Transverse colon (tissue), 4 donors: ENCODE measurements around the gene KCNK17. TPM values are rescaled to one million over a fixed set of nuclear protein-coding genes. Genes with fewer than 3 reads are reported as not detected.

Experiments used
- DNase-seq: peaks from one replicate; pipeline ENCODE4 v3.0.0-alpha.2; 2019
- H3K27ac ChIP-seq, 4 donors: fragments of 200-600 bp; sonication (generic); 2 replicates each; pipeline ENCODE4 v1.5.1; 2016 to 2018; ENCODE audit warnings: inconsistent platforms in 4 of 4
- H3K27me3 ChIP-seq: fragments of 200-600 bp; sonication (generic); 2 replicates; pipeline ENCODE4 v1.5.1; 2017; ENCODE audit warnings: inconsistent platforms
- H3K36me3 ChIP-seq, 4 donors: fragments of 200-600 bp; sonication (generic); 2 replicates each; pipeline ENCODE4 v1.5.1; 2017 to 2019; ENCODE audit warnings: inconsistent platforms in 4 of 4
- H3K4me1 ChIP-seq, 4 donors: fragments of 200-600 bp; sonication (generic); 2 replicates each; pipeline ENCODE4 v1.5.1; 2017 to 2020; ENCODE audit warnings: inconsistent platforms in 4 of 4
- H3K4me3 ChIP-seq, 4 donors: fragments of 200-600 bp; sonication (generic); 1 replicate in 1 of 4; 2 replicates in 3 of 4; pipeline versions ENCODE4 v1.5.1 to v1.6.1; 2017 to 2019; ENCODE audit warnings: inconsistent platforms in 4 of 4
- H3K9me3 ChIP-seq, 2 donors: fragments of 200-600 bp; sonication (generic); 2 replicates each; pipeline ENCODE4 v1.5.1; 2017 to 2019; ENCODE audit warnings: inconsistent platforms in 2 of 2
- CTCF ChIP-seq, 5 experiments: fragments of 200-600 bp in 3 of 5; fragments of 450-650 bp in 2 of 5; sonication (generic) in 3 of 5; IDR thresholded peaks; 1 replicate in 2 of 5; 2 replicates in 3 of 5; pipeline ENCODE4 v1.5.1; 2016 to 2017; ENCODE audit warnings: antibody characterized with exemption in 5 of 5, inconsistent platforms in 3 of 5, mild to moderate bottlenecking in 2 of 5, moderate library complexity in 1 of 5
- EP300 ChIP-seq: sonication (generic); formaldehyde crosslinking; IDR thresholded peaks from one replicate; pipeline ENCODE4 v1.6.1; 2017; ENCODE audit warnings: antibody characterized with exemption, low read depth
- POLR2A ChIP-seq: fragments of 450-650 bp; IDR thresholded peaks from one replicate; pipeline ENCODE4 v1.6.1; 2016; ENCODE audit warnings: antibody characterized with exemption, mild to moderate bottlenecking, moderate library complexity
- POLR2AphosphoS5 ChIP-seq, 3 donors: sonication (generic); formaldehyde crosslinking; IDR thresholded peaks; one replicate each; pipeline ENCODE4 v1.6.1; 2016; ENCODE audit warnings: antibody characterized with exemption in 3 of 3
- WGBS, 2 donors: methylation state at CpG; one replicate each; pipeline ENCODE4 v1.1.5; 2018; ENCODE audit warnings: low coverage in 1 of 2; 5-methylcytosine and 5-hydroxymethylcytosine counted together
- in situ Hi-C, 4 donors: fragments of 200-750 bp; cut with MboI; loops; one replicate each; pipeline versions ENCODE4 v1.15.0 to v1.15.1; 2017; ENCODE audit warnings: low sequenced_read_pairs in 3 of 4, low pct_ligation_motif_present in 1 of 4, low pct_unique_long_range_greater_than_20kb in 1 of 4
- intact Hi-C: fragments of 100-400 bp; cut with DNase I; formaldehyde crosslinking; loops from one replicate; pipeline ENCODE4 v1.15.1; 2023; ENCODE audit warnings: low total_unique reads
- total RNA-seq, 4 donors: library from RNA; depleted of rRNA; stranded (reverse); fragments of >200 nt; gene quantifications; one replicate each; pipeline ENCODE4 v1.1.0, GENCODE V29; 2016

Gene KCNK17
- total RNA-seq, 4 donors from 2014 or later = 0.96 TPM; not detected in 3

GRCh38 chr6:39263303-39264037, 50.7 kb downstream of the KCNK17 start:
- in situ Hi-C loops = no loop called here

GRCh38 chr6:39261751-39262150, 52.5 kb downstream of the KCNK17 start:
- Histone ChIP-seq H3K36me3 (no peaks in the 10 kb centered on the region), H3K4me1 (peaks cover 2 to 21% (median 3%) of the 10 kb centered on the region in 4 donors), H3K27ac (no peak overlapping the region), H3K9me3 (no peaks in the 10 kb centered on the region), H3K27me3 (no peaks in the 10 kb centered on the region), H3K4me3 (no peak overlapping the region)
- DNase-seq = no peak
- in situ Hi-C loops (no loop called here), intact Hi-C loops (no loop called here)
- no peak for TF ChIP-seq POLR2A
- no peak for TF ChIP-seq POLR2AphosphoS5 (IDR thresholded peaks at IDR 0.05)
- no peak for TF ChIP-seq CTCF (IDR thresholded peaks at IDR 0.05)
- WGBS, 2 donors = 75% methylated on average over 3 of the region's 3 CpGs; no CpG with 5 or more reads in 1 of the 2 donors

More at GRCh38 chr6:39263303-39264037, 50.7 kb downstream of the KCNK17 start:
- intact Hi-C loops = no loop called here
- H3K9me3 ChIP-seq = no peaks in the 10 kb centered on the region
- no peaks in the 10 kb centered on the region for H3K36me3 ChIP-seq
- DNase-seq = no peak
- peaks cover 6 to 31% (median 10%) of the 10 kb centered on the region in 4 donors for H3K4me1 ChIP-seq
- no peak overlapping the region for H3K27ac ChIP-seq
- H3K27me3 ChIP-seq = no peaks in the 10 kb centered on the region
- 42% methylated on average over 5 of the region's 5 CpGs; no CpG with 5 or more reads in 1 of the 2 donors for WGBS, 2 donors
- TF ChIP-seq POLR2A (no peak), POLR2AphosphoS5 (IDR thresholded peaks at IDR 0.05) (no peak), CTCF (IDR thresholded peaks at IDR 0.05) (no peak), EP300 (no peak)
- no peak overlapping the region for H3K4me3 ChIP-seq

DNA sequence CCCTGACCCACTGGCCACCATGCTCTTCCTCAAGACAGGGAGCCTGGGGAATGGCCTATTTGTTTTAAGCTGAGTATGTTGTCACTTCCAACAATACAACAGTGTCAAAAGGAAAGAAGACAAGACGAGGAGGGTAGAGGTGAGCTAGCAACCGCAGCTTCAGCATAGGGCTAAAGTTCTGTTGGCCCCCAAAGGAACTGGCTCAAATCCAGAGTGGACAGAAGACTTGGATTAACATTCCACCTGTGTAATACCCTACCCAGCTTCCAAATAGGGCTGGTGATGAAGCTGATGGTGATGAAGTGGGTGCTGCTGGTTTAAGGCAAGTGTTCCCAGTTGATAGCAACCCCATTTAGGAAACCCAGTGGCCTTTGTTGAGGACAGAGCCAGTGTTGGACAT, 53.3 kb downstream of the KCNK17 start:
- Histone ChIP-seq H3K4me3 (no peak overlapping the region), H3K36me3 (no peaks in the 10 kb centered on the region), H3K9me3 (no peaks in the 10 kb centered on the region), H3K4me1 (peaks cover 0 to 16% (median 0%) of the 10 kb centered on the region in 4 donors), H3K27me3 (no peaks in the 10 kb centered on the region), H3K27ac (no peak overlapping the region)
- 67 to 81% methylated on average over 1 to 2 of the region's 2 CpGs for WGBS, 2 donors
- intact Hi-C loops (no loop called here), in situ Hi-C loops (no loop called here)
- DNase-seq = no peak
- no peak for TF ChIP-seq CTCF (IDR thresholded peaks at IDR 0.05)
- TF ChIP-seq POLR2AphosphoS5 (IDR thresholded peaks at IDR 0.05) = no peak
- no peak for TF ChIP-seq POLR2A
- no peak for TF ChIP-seq EP300

- no peak for TF ChIP-seq POLR2AphosphoS5 (IDR thresholded peaks at IDR 0.05)
- no peak for TF ChIP-seq POLR2A
- no peak for TF ChIP-seq CTCF (IDR thresholded peaks at IDR 0.05)
- TF ChIP-seq EP300 = no peak
- Histone ChIP-seq H3K4me1 (peaks cover 0 to 11% (median 0%) of the 10 kb centered on the region in 4 donors), H3K27ac (no peak overlapping the region), H3K27me3 (no peaks in the 10 kb centered on the region), H3K4me3 (no peak overlapping the region), H3K36me3 (no peaks in the 10 kb centered on the region), H3K9me3 (no peaks in the 10 kb centered on the region)
- no peak for DNase-seq
- intact Hi-C loops (no loop called here), in situ Hi-C loops (no loop called here)
- WGBS, 2 donors = 75% methylated on average over 2 of the region's 2 CpGs; no CpG with 5 or more reads in 1 of the 2 donors
These were observed 53.8 kb downstream of the KCNK17 start for GRCh38 chr6:39260456-39260855.
